OCI-LY7 (cell line): ENCODE measurements around the gene SDC4. TPM values are rescaled to one million over a fixed set of nuclear protein-coding genes. Genes with fewer than 3 reads are reported as not detected.

Experiments used
- BruUV-seq: library from RNA; stranded (reverse); fragments of 400-500 nt; replicated peaks from 2 replicates; lab custom pipeline; 2021; lab: Mats Ljungman, UMichigan
- CTCF ChIA-PET: fragments of 300-600 bp; sonication (Branson Sonifier 250); formaldehyde crosslinking; loops from one replicate; lab custom pipeline; 2022; ENCODE audit warnings: antibody characterized with exemption; ENCODE audit not compliant: unreplicated experiment; lab: Charles Lee
- POLR2A ChIA-PET: fragments of 300-600 bp; sonication (Branson Sonifier 250); formaldehyde crosslinking; loops from one replicate; lab custom pipeline; 2022; ENCODE audit warnings: antibody characterized with exemption; lab: Charles Lee
- DNase-seq: peaks from one replicate; pipeline ENCODE4 v3.0.0-alpha.2; 2015; ENCODE audit warnings: low spot score
- H2AFZ ChIP-seq: fragments of 200-600 bp; sonication (generic), shearing (Covaris generic); 2 replicates; pipeline ENCODE4 v1.6.1; 2014; ENCODE audit warnings: mild to moderate bottlenecking, antibody characterized with exemption, low read length, moderate library complexity
- H3K27ac ChIP-seq: fragments of 200-600 bp; sonication (generic); 2 replicates; pipeline ENCODE4 v1.5.1; 2014; ENCODE audit warnings: mixed run types, low read depth, mild to moderate bottlenecking, moderate library complexity, low read length, inconsistent platforms; ENCODE audit not compliant: poor library complexity, severe bottlenecking
- H3K36me3 ChIP-seq: fragments of 200-600 bp; sonication (generic); 2 replicates; pipeline ENCODE4 v1.6.1; 2014; ENCODE audit warnings: mild to moderate bottlenecking, antibody characterized with exemption, low read length, moderate library complexity, mixed read lengths; ENCODE audit not compliant: insufficient read depth
- H3K4me1 ChIP-seq: fragments of 200-600 bp; sonication (generic); 2 replicates; pipeline ENCODE4 v1.5.1; 2014; ENCODE audit warnings: mild to moderate bottlenecking, low read length; ENCODE audit not compliant: insufficient read depth, poor library complexity, severe bottlenecking
- H3K4me2 ChIP-seq: fragments of 200-600 bp; sonication (generic); 2 replicates; pipeline ENCODE4 v1.6.1; 2014; ENCODE audit warnings: mild to moderate bottlenecking, low read length
- H3K4me3 ChIP-seq: fragments of 200-600 bp; sonication (generic); 2 replicates; pipeline ENCODE4 v1.5.1; 2014; ENCODE audit warnings: mild to moderate bottlenecking, low read depth, low read length; ENCODE audit not compliant: poor library complexity, severe bottlenecking
- H3K79me2 ChIP-seq: fragments of 200-600 bp; sonication (generic); 2 replicates; pipeline ENCODE4 v1.6.1; 2016; ENCODE audit warnings: low read depth, mild to moderate bottlenecking, low read length, moderate library complexity, mixed read lengths; ENCODE audit not compliant: insufficient read depth
- H3K9me2 ChIP-seq: fragments of 200-600 bp; sonication (generic); 2 replicates; pipeline ENCODE4 v1.6.1; 2016; ENCODE audit warnings: mild to moderate bottlenecking, low read length, mixed read lengths; ENCODE audit not compliant: insufficient read depth
- H3K9me3 ChIP-seq: fragments of 200-600 bp; sonication (generic); 2 replicates; pipeline ENCODE4 v1.6.1; 2014; ENCODE audit warnings: mild to moderate bottlenecking, mixed run types, low read length, mixed read lengths
- H4K20me1 ChIP-seq: fragments of 200-600 bp; sonication (generic); 2 replicates; pipeline ENCODE4 v1.6.1; 2014; ENCODE audit warnings: mild to moderate bottlenecking, antibody characterized with exemption, low read length, moderate library complexity, mixed read lengths; ENCODE audit not compliant: insufficient read depth
- EZH2phosphoT487 ChIP-seq: fragments of 200-600 bp; sonication (generic); IDR thresholded peaks from 2 replicates; pipeline ENCODE4 v1.6.1; 2018; ENCODE audit warnings: low read depth, borderline replicate concordance, mild to moderate bottlenecking, mixed run types, antibody characterized with exemption, low read length, moderate library complexity, mixed read lengths
- intact Hi-C: fragments of 100-400 bp; cut with micrococcal nuclease; formaldehyde crosslinking; loops from one replicate; pipeline ENCODE4 v1.10.0; 2022; ENCODE audit not compliant: unreplicated experiment
- total RNA-seq, 2 experiments: library from RNA; depleted of rRNA in 1 of 2; stranded (reverse); fragments of >200 nt in 1 of 2; shearing (Covaris generic) in 1 of 2; gene quantifications; 2 replicates each; pipeline ENCODE4 v1.2.3, GENCODE V29; 2014 to 2022
- TF ChIP-seq, protein P1 (sequence below): fragments of 200-600 bp; sonication (generic); conservative IDR thresholded peaks from 2 replicates; pipeline ENCODE4 v1.5.1; 2014; ENCODE audit warnings: mild to moderate bottlenecking, antibody characterized with exemption, low read length, moderate library complexity, mixed read lengths

Gene SDC4
- total RNA-seq, 2 experiments from 2014 or later = not detected

DNA sequence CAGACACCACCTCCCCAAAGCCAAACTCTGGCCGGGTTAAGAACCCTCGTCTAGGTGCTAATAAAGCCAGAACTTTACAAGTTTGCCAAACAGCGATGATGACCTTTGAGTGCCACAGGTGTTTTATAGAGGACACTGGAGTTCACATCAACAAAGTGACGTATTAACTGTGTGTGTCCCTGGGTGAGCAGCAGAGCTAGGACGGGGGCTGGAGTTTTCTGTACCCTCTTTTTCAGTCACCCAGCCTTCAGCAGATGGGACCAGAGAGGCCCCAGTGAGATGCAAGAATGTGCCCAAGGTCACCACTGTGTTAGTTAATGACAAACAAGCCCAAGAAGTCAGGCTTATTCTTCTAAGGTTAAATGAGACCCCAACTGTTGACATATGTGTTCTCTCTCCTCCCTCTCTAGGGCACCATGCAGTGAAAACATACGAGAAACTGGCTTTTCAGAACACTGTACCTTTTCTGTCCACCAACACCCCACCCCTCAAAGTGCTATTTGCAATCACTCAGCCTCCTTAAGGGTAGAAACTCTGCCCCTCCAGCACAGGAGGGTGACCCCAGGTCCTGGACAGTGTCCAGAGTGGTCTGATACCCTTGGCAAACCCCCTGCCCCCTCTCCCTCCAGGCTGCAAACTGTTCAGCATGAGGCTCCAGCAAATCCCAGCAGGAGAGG lies 5.2 kb downstream of the SDC4 start:
- Histone ChIP-seq H3K36me3 (no peaks in the 10 kb centered on the region), H3K4me1 (peaks cover 37% of the 10 kb centered on the region), H3K9me3 (no peaks in the 10 kb centered on the region), H4K20me1 (no peaks in the 10 kb centered on the region), H2AFZ (no peak overlapping the region), H3K9me2 (no peaks in the 10 kb centered on the region), H3K79me2 (no peaks in the 10 kb centered on the region), H3K4me3 (no peak overlapping the region), H3K4me2 (no peak overlapping the region), H3K27ac (no peak overlapping the region)
- BruUV-seq = no TSS peak
- ChIA-PET POLR2A (no interaction called here), CTCF (no interaction called here)
- intact Hi-C loops = no loop called here
- TF ChIP-seq EZH2phosphoT487 = no peak
- TF ChIP-seq, protein P1, sequence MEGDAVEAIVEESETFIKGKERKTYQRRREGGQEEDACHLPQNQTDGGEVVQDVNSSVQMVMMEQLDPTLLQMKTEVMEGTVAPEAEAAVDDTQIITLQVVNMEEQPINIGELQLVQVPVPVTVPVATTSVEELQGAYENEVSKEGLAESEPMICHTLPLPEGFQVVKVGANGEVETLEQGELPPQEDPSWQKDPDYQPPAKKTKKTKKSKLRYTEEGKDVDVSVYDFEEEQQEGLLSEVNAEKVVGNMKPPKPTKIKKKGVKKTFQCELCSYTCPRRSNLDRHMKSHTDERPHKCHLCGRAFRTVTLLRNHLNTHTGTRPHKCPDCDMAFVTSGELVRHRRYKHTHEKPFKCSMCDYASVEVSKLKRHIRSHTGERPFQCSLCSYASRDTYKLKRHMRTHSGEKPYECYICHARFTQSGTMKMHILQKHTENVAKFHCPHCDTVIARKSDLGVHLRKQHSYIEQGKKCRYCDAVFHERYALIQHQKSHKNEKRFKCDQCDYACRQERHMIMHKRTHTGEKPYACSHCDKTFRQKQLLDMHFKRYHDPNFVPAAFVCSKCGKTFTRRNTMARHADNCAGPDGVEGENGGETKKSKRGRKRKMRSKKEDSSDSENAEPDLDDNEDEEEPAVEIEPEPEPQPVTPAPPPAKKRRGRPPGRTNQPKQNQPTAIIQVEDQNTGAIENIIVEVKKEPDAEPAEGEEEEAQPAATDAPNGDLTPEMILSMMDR = no peak
- DNase-seq = no peak

DNA sequence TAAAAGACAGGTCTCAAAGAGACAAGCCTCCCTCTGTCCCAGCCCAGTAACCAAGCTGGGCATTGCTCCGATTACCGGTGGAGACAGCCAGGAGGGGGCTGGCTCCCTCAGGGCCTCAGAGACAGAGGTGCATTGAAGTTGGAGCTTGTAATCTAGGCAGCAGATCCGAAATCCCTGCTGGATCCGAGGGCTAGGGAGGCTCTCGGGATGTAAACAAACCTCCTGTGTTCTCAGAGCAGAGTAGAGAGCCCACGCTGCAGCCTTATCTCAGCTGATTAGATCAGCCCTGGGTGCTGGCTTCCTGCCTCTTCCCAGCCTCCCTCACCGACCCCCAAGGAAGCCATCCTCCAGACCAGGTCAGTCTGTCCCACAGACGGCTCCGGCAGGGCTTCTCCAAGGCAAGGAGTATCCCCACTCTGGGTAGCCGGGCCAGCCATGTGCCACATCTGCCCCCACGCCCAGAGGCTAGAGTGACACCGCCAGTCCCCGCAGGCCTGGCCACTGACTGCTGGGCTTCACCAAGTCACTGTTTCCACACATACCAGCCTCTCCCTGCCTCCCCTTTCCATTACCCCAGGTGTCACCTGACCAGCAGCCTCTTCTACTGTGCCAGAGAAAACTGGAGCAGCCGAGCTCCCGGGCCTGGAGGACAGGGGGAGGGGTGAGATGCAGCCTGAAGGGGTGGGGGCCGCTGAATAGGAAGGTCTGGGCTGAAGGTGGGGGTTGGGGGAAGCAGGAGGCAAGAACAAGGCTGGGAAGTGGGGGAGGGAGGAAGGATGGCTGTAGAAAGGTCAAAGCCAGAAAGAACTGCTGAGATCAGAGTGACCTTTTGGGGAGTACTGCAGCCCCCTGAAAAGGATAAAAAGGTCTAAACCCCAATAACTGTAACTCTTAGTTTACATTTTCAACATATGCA lies 6.0 kb downstream of the SDC4 start:
- no peak overlapping the region for H3K27ac ChIP-seq
- BruUV-seq = no TSS peak
- H3K4me3 ChIP-seq = no peak overlapping the region
- POLR2A ChIA-PET = no interaction called here
- no peaks in the 10 kb centered on the region for H3K79me2 ChIP-seq
- H3K9me3 ChIP-seq = no peaks in the 10 kb centered on the region
- no peak overlapping the region for H2AFZ ChIP-seq
- H4K20me1 ChIP-seq = no peaks in the 10 kb centered on the region
- CTCF ChIA-PET = no interaction called here
- H3K4me1 ChIP-seq = peaks cover 37% of the 10 kb centered on the region
- no peaks in the 10 kb centered on the region for H3K36me3 ChIP-seq
- no peaks in the 10 kb centered on the region for H3K9me2 ChIP-seq
- intact Hi-C loops = no loop called here
- no peak overlapping the region; the same call in 1 of the 2 replicates for H3K4me2 ChIP-seq
- TF ChIP-seq, protein P1 = no peak
- no peak for TF ChIP-seq EZH2phosphoT487
- DNase-seq = no peak
